SK-N-SH (cell line): ENCODE results near the gene EVA1A. TPM values are rescaled to one million over a fixed set of nuclear protein-coding genes. Genes with fewer than 3 reads are reported as not detected.

Experiments used
- CTCF ChIA-PET: fragments of 300-600, 350-600 bp; formaldehyde crosslinking; extraction: SDS; loops from one replicate; lab custom pipeline; 2021; lab: Yijun Ruan, JAX
- POLR2A ChIA-PET: fragments of 350-600 bp; sonication (Branson Sonifier 250); formaldehyde crosslinking; extraction: SDS; loops from one replicate; lab custom pipeline; 2020; ENCODE audit warnings: antibody characterized with exemption, inconsistent platforms; lab: Yijun Ruan, JAX
- DNase-seq: peaks from one replicate; pipeline ENCODE4 v3.0.0; 2012
- H2AFZ ChIP-seq: fragments of 200-600 bp; sonication (generic); 2 replicates; pipeline ENCODE4 v1.8.1; 2016; ENCODE audit warnings: antibody characterized with exemption, mild to moderate bottlenecking, low read depth
- H3F3A ChIP-seq: fragments of 200-600 bp; sonication (generic); replicated peaks from 2 replicates; pipeline ENCODE3; 2016; ENCODE audit warnings: antibody characterized with exemption, mild to moderate bottlenecking; ENCODE audit not compliant: insufficient read depth
- H3K27ac ChIP-seq, 2 experiments: fragments of 200-500 bp in 1 of 2; fragments of 200-600 bp in 1 of 2; sonication (Bioruptor generic) in 1 of 2; sonication (generic), shearing (Covaris generic) in 1 of 2; 2 replicates each; pipeline versions ENCODE4 v1.5.1 to v1.6.1; 2014 to 2016; ENCODE audit warnings: low read depth in 2 of 2, inconsistent platforms in 1 of 2, low read length in 1 of 2, mild to moderate bottlenecking in 1 of 2, mixed read lengths in 1 of 2
- H3K27me3 ChIP-seq: fragments of 200-600 bp; sonication (generic), shearing (Covaris generic); 2 replicates; pipeline ENCODE4 v1.6.1; 2016; ENCODE audit warnings: mixed run types; ENCODE audit not compliant: insufficient read depth
- H3K36me3 ChIP-seq, 2 experiments: fragments of 200-500 bp in 1 of 2; fragments of 200-600 bp in 1 of 2; sonication (Bioruptor generic) in 1 of 2; sonication (generic) in 1 of 2; replicated peaks in 1 of 2; 2 replicates each; pipeline versions ENCODE3 to v1.5.1; 2014 to 2016; ENCODE audit warnings: low read length in 1 of 2, mild to moderate bottlenecking in 1 of 2; ENCODE audit not compliant: insufficient read depth in 2 of 2, control insufficient read depth in 1 of 2
- H3K4me1 ChIP-seq, 2 experiments: fragments of 200-500 bp in 1 of 2; fragments of 200-600 bp in 1 of 2; sonication (Bioruptor generic) in 1 of 2; sonication (generic), shearing (Covaris generic) in 1 of 2; 2 replicates each; pipeline versions ENCODE4 v1.5.1 to v1.6.1; 2014 to 2016; ENCODE audit warnings: low read depth in 1 of 2, low read length in 1 of 2, mixed run types in 1 of 2; ENCODE audit not compliant: insufficient read depth in 2 of 2, control insufficient read depth in 1 of 2
- H3K4me2 ChIP-seq: fragments of 200-600 bp; sonication (generic), shearing (Covaris generic); 2 replicates; pipeline ENCODE4 v1.6.1; 2017; ENCODE audit warnings: mixed run types
- H3K4me3 ChIP-seq, 2 experiments: fragments of 200-500 bp in 1 of 2; fragments of 200-600 bp in 1 of 2; sonication (Bioruptor generic) in 1 of 2; sonication (generic), shearing (Covaris generic) in 1 of 2; 2 replicates each; pipeline versions ENCODE4 v1.5.1 to v1.8.1; 2014 to 2016; ENCODE audit warnings: low read depth in 2 of 2, inconsistent platforms in 1 of 2, low read length in 1 of 2, mild to moderate bottlenecking in 1 of 2, mixed read lengths in 1 of 2, moderate library complexity in 1 of 2
- H3K79me2 ChIP-seq: fragments of 200-600 bp; sonication (generic); 2 replicates; pipeline ENCODE4 v1.8.1; 2017; ENCODE audit warnings: mild to moderate bottlenecking; ENCODE audit not compliant: insufficient read depth
- H3K9ac ChIP-seq: fragments of 200-600 bp; sonication (generic); 2 replicates; pipeline ENCODE4 v1.6.1; 2017; ENCODE audit warnings: mixed run types
- H3K9me2 ChIP-seq: fragments of 200-600 bp; sonication (generic); 2 replicates; pipeline ENCODE4 v1.6.1; 2017; ENCODE audit warnings: mixed run types
- H3K9me3 ChIP-seq: fragments of 200-600 bp; sonication (generic); 2 replicates; pipeline ENCODE4 v1.6.1; 2017; ENCODE audit warnings: mixed run types, mild to moderate bottlenecking, moderate library complexity
- H4K20me1 ChIP-seq: fragments of 200-600 bp; sonication (generic); 2 replicates; pipeline ENCODE4 v1.6.1; 2017; ENCODE audit warnings: mild to moderate bottlenecking, mixed run types; ENCODE audit not compliant: insufficient read depth
- CHD2 ChIP-seq: fragments of 150-350 bp; IDR thresholded peaks from 2 replicates; pipeline ENCODE4 v1.6.1; 2018; ENCODE audit warnings: low read length; ENCODE audit not compliant: partially characterized antibody
- EP300 ChIP-seq, 2 experiments: IDR thresholded peaks; 2 replicates each; pipeline versions ENCODE4 v1.4.0 to v1.6.1; 2012; ENCODE audit warnings: borderline replicate concordance in 1 of 2, low read depth in 1 of 2, low read length in 1 of 2
- FOSL2 ChIP-seq: IDR thresholded peaks from 2 replicates; pipeline ENCODE4 v1.4.0; 2012; ENCODE audit warnings: low read depth, mild to moderate bottlenecking, moderate library complexity, borderline replicate concordance
- FOXM1 ChIP-seq: IDR thresholded peaks from 2 replicates; pipeline ENCODE4 v1.4.0; 2012; ENCODE audit warnings: low read depth, mild to moderate bottlenecking
- GABPA ChIP-seq: IDR thresholded peaks from 2 replicates; pipeline ENCODE4 v1.4.0; 2012; ENCODE audit warnings: low read depth, mild to moderate bottlenecking
- GATA2 ChIP-seq: sonication (generic); formaldehyde crosslinking; IDR thresholded peaks from 2 replicates; pipeline ENCODE4 v1.5.0; 2020; ENCODE audit warnings: mild to moderate bottlenecking, missing genetic modification reagents
- JUND ChIP-seq: IDR thresholded peaks from 2 replicates; pipeline ENCODE4 v1.4.0; 2012
- MEF2A ChIP-seq: IDR thresholded peaks from 2 replicates; pipeline ENCODE4 v1.4.0; 2012; ENCODE audit warnings: low read depth, borderline replicate concordance
- NFIC ChIP-seq: IDR thresholded peaks from 2 replicates; pipeline ENCODE4 v1.4.0; 2012; ENCODE audit warnings: borderline replicate concordance
- POLR2AphosphoS5 ChIP-seq: IDR thresholded peaks from 2 replicates; pipeline ENCODE4 v1.6.1; 2012; ENCODE audit warnings: low read depth, low read length
- RAD21 ChIP-seq: IDR thresholded peaks from 2 replicates; pipeline ENCODE4 v1.6.1; 2012; ENCODE audit warnings: mild to moderate bottlenecking, low read length
- RCOR1 ChIP-seq: fragments of 150-350 bp; IDR thresholded peaks from 2 replicates; pipeline ENCODE4 v1.6.1; 2017; ENCODE audit warnings: antibody characterized with exemption, low read length
- RFX5 ChIP-seq: IDR thresholded peaks from 2 replicates; pipeline ENCODE4 v1.6.1; 2012; ENCODE audit warnings: mild to moderate bottlenecking, improper control_type of control experiment, low read length
- RXRA ChIP-seq: IDR thresholded peaks from 2 replicates; pipeline ENCODE4 v1.4.0; 2012; ENCODE audit warnings: low read depth, mild to moderate bottlenecking, borderline replicate concordance
- SIN3A ChIP-seq: IDR thresholded peaks from 2 replicates; pipeline ENCODE4 v1.6.1; 2012; ENCODE audit warnings: low read depth, mild to moderate bottlenecking, low read length, moderate library complexity, borderline replicate concordance
- TAF1 ChIP-seq: IDR thresholded peaks from 2 replicates; pipeline ENCODE4 v1.6.1; 2012; ENCODE audit warnings: low read depth, mild to moderate bottlenecking, low read length, moderate library complexity, borderline replicate concordance
- TCF12 ChIP-seq: IDR thresholded peaks from 2 replicates; pipeline ENCODE4 v1.4.0; 2012
- YY1 ChIP-seq: IDR thresholded peaks from 2 replicates; pipeline ENCODE4 v1.4.0; 2012; ENCODE audit warnings: low read depth, mild to moderate bottlenecking
- WGBS: methylation state at CpG from one replicate; pipeline ENCODE4 v1.1.6; 2017; ENCODE audit warnings: low lambda C conversion rate; 5-methylcytosine and 5-hydroxymethylcytosine counted together
- polyA plus RNA-seq, 3 experiments: library from polyadenylated mRNA; depleted of rRNA; stranded (reverse); fragments of >200 nt; gene quantifications; 2 replicates each; pipeline ENCODE4 v1.2.3, GENCODE V29; 2012
- TF ChIP-seq, protein P1 (sequence below): IDR thresholded peaks from 2 replicates; pipeline ENCODE4 v1.4.0; 2012; ENCODE audit warnings: low read depth, borderline replicate concordance
- TF ChIP-seq, protein P2 (sequence below): IDR thresholded peaks from 2 replicates; pipeline ENCODE4 v1.4.0; 2012; ENCODE audit warnings: low read depth
- TF ChIP-seq, protein P3 (sequence below): fragments of 200-600 bp; sonication (generic); IDR thresholded peaks from 2 replicates; pipeline ENCODE4 v1.6.1; 2017; ENCODE audit warnings: antibody characterized with exemption, mild to moderate bottlenecking, moderate library complexity
- TF ChIP-seq, protein P4 (sequence below): IDR thresholded peaks from 2 replicates; pipeline ENCODE4 v1.4.0; 2012; ENCODE audit warnings: low read depth, borderline replicate concordance
- TF ChIP-seq, protein P5 (sequence below): IDR thresholded peaks from 2 replicates; pipeline ENCODE4; 2012
- TF ChIP-seq, protein P6 (sequence below): fragments of 150-350 bp; IDR thresholded peaks from 2 replicates; pipeline ENCODE4 v1.6.1; 2016; ENCODE audit warnings: mild to moderate bottlenecking, low read depth, low read length

EVA1A gene, protein sequence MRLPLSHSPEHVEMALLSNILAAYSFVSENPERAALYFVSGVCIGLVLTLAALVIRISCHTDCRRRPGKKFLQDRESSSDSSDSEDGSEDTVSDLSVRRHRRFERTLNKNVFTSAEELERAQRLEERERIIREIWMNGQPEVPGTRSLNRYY
- 79.0 and 93.0 TPM in 2 replicates for polyA plus RNA-seq (2012; rRNA removed)
- 54.3 and 67.8 TPM in 2 replicates for polyA plus RNA-seq (2012; cell fraction: cytosol; rRNA removed)
- polyA plus RNA-seq (2012; cell fraction: nucleus; rRNA removed) = 76.0 and 133 TPM in 2 replicates

DNA sequence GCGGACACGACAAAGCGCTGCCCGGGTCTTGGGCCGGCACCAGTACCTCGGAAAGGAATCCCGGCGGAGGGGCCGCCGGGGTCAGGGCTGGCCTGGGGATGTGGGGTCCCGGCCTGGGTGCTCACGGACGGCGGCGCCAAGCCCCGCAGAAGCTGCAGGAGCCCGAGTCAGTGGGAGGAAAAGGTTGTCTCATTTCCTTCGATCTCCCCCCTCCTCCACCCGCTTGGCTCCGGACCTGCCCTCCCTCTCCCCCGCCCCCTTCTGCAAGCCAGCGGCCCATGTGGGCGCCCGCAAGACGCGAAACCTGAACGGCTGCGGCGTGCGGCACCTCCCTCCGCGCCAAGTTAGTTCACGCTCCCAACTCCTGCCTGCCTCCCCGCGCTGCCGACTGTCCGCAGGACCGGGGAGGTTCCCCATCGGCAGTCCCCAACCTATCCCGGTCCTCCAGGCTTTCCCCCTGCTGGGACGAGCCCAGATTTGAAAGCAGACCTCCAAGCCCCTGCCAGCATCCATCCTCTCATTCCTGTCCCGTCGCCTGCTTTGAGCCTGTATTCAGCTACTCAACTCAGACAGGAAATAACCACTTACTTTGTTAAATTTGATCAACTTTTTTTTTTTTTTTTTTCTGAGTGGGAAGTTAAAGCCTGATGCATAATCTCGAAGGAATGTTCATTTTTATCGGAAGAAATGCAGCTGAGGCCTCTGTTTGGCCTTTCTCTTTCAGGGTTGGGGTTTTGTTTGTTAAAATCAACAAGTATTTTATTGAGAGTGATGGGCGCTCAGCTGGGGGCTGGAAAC, at the start of gene EVA1A:
Gene EVA1A (minus strand): TSS at position 172 of the 798 bp plus-strand sequence. CDS start 42,799 bp downstream, outside the sequence.
- H3K4me1 ChIP-seq = peaks cover 8 to 34% of the 10 kb centered on the region in 2 experiments
- WGBS = 12% methylated on average over 9 of the region's 46 CpGs
- H2AFZ ChIP-seq = peak within 1 kb of the TSS; percentile 39
- TF ChIP-seq, protein P1, sequence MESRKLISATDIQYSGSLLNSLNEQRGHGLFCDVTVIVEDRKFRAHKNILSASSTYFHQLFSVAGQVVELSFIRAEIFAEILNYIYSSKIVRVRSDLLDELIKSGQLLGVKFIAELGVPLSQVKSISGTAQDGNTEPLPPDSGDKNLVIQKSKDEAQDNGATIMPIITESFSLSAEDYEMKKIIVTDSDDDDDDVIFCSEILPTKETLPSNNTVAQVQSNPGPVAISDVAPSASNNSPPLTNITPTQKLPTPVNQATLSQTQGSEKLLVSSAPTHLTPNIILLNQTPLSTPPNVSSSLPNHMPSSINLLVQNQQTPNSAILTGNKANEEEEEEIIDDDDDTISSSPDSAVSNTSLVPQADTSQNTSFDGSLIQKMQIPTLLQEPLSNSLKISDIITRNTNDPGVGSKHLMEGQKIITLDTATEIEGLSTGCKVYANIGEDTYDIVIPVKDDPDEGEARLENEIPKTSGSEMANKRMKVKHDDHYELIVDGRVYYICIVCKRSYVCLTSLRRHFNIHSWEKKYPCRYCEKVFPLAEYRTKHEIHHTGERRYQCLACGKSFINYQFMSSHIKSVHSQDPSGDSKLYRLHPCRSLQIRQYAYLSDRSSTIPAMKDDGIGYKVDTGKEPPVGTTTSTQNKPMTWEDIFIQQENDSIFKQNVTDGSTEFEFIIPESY = no peak
- TF ChIP-seq FOXM1 = 0 out of 2 replicates have a peak, but pooled peaks have one; percentile 33
- TF ChIP-seq MEF2A = no peak
- TF ChIP-seq, protein P2, sequence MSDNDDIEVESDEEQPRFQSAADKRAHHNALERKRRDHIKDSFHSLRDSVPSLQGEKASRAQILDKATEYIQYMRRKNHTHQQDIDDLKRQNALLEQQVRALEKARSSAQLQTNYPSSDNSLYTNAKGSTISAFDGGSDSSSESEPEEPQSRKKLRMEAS = peak; percentile 90
- TF ChIP-seq, protein P3, sequence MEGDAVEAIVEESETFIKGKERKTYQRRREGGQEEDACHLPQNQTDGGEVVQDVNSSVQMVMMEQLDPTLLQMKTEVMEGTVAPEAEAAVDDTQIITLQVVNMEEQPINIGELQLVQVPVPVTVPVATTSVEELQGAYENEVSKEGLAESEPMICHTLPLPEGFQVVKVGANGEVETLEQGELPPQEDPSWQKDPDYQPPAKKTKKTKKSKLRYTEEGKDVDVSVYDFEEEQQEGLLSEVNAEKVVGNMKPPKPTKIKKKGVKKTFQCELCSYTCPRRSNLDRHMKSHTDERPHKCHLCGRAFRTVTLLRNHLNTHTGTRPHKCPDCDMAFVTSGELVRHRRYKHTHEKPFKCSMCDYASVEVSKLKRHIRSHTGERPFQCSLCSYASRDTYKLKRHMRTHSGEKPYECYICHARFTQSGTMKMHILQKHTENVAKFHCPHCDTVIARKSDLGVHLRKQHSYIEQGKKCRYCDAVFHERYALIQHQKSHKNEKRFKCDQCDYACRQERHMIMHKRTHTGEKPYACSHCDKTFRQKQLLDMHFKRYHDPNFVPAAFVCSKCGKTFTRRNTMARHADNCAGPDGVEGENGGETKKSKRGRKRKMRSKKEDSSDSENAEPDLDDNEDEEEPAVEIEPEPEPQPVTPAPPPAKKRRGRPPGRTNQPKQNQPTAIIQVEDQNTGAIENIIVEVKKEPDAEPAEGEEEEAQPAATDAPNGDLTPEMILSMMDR = no peak
- TF ChIP-seq, protein P4, sequence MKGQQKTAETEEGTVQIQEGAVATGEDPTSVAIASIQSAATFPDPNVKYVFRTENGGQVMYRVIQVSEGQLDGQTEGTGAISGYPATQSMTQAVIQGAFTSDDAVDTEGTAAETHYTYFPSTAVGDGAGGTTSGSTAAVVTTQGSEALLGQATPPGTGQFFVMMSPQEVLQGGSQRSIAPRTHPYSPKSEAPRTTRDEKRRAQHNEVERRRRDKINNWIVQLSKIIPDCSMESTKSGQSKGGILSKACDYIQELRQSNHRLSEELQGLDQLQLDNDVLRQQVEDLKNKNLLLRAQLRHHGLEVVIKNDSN = no peak
- peak; percentile 39; the same call in 1 of the 2 replicates for TF ChIP-seq RXRA
- peak; percentile 7; the same call in 1 of the 2 replicates for TF ChIP-seq TCF12
- no peak for TF ChIP-seq RCOR1
- TF ChIP-seq, protein P5, sequence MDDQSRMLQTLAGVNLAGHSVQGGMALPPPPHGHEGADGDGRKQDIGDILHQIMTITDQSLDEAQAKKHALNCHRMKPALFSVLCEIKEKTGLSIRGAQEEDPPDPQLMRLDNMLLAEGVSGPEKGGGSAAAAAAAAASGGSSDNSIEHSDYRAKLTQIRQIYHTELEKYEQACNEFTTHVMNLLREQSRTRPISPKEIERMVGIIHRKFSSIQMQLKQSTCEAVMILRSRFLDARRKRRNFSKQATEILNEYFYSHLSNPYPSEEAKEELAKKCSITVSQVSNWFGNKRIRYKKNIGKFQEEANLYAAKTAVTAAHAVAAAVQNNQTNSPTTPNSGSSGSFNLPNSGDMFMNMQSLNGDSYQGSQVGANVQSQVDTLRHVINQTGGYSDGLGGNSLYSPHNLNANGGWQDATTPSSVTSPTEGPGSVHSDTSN = peak; percentile 10; the same call in 1 of the 2 replicates
- TF ChIP-seq, protein P6, sequence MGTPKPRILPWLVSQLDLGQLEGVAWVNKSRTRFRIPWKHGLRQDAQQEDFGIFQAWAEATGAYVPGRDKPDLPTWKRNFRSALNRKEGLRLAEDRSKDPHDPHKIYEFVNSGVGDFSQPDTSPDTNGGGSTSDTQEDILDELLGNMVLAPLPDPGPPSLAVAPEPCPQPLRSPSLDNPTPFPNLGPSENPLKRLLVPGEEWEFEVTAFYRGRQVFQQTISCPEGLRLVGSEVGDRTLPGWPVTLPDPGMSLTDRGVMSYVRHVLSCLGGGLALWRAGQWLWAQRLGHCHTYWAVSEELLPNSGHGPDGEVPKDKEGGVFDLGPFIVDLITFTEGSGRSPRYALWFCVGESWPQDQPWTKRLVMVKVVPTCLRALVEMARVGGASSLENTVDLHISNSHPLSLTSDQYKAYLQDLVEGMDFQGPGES = no peak
- no peak for TF ChIP-seq RFX5
- no peak for TF ChIP-seq EP300 (IDR thresholded peaks at IDR 0.05; ENCODE audit: borderline replicate concordance in 1 of 2, low read depth in 1 of 2, low read length in 1 of 2)
- no peak for TF ChIP-seq CHD2
- no peak for TF ChIP-seq YY1
- TF ChIP-seq FOSL2 = no peak; the same call in 1 of the 2 replicates
- peak; percentile 20; the same call in 1 of the 2 replicates for TF ChIP-seq JUND
- TF ChIP-seq GATA2 (CRISPR knock-in tag) = no peak
- TF ChIP-seq SIN3A = peak; percentile 46; the same call in 1 of the 2 replicates
- no peak for TF ChIP-seq RAD21
- TF ChIP-seq NFIC = peak; percentile 51
- 0 out of 2 replicates have a peak, but pooled peaks have one; percentile 36 for TF ChIP-seq TAF1
- TF ChIP-seq GABPA = no peak
- peak; percentile 61; the same call in 1 of the 2 replicates for TF ChIP-seq POLR2AphosphoS5

More for the DNA sequence above, at the start of gene EVA1A:
- Histone ChIP-seq H3F3A (peaks cover 29% of the 10 kb centered on the region), H3K27ac (peak within 1 kb of the TSS; percentile 72 to 95), H3K4me3 (peak within 1 kb of the TSS; percentile 58 to 92), H4K20me1 (peaks cover 34% of the 10 kb centered on the region), H3K27me3 (no peaks in the 10 kb centered on the region), H3K9me3 (no peaks in the 10 kb centered on the region), H3K4me2 (peak within 1 kb of the TSS; percentile 88), H3K9ac (peak within 1 kb of the TSS; percentile 94), H3K79me2 (peaks cover 77% of the 10 kb centered on the region), H3K36me3 (peaks cover 11 to 18% of the 10 kb centered on the region in 2 experiments), H3K9me2 (no peaks in the 10 kb centered on the region)
- POLR2A ChIA-PET = no interaction called here
- DNase-seq = peak; percentile 66
- CTCF ChIA-PET = interaction anchor here (0.6 to 4.2 kb wide), 13 partner anchors 13 to 371 kb away, joined by 3 to 33 read pairs (median 4); no protein-coding TSS in a partner anchor
